HG02973 (cell line): Measurements from ENCODE around the gene CCNT1.
"Not testable (repeated sequence)": the region's sequence is repeated elsewhere in the genome, so short reads cannot be mapped to it uniquely, and the experiment has no call there.

ENCODE experiments used
- ATAC-seq: cut with Tn5 transposase; IDR thresholded peaks from one replicate; pipeline ENCODE4 v1.9.1; 2021; ENCODE audit warnings: moderate library complexity; ENCODE audit not compliant: unreplicated experiment

The CCNT1 gene

DNA sequence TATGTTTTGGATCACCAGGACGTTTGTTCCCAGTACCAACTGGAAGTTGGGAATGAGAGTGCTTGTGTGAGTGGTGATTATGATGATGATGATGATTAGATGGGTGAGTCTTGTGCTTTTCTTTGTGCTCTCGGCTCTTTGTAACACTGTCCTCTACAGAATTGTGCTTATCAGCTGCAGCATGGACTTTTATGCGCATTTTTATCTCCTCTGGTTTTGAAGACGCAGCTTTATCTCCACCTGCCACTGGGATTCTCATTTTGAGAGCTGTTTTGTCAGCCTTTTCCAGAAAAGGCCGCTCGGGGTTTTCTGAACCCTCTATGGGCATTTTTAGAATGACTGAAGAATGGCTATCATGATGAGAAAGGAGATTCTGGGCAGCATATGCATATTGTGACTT is 22.9 kb downstream of the CCNT1 start:
- ATAC-seq, result no peak

DNA sequence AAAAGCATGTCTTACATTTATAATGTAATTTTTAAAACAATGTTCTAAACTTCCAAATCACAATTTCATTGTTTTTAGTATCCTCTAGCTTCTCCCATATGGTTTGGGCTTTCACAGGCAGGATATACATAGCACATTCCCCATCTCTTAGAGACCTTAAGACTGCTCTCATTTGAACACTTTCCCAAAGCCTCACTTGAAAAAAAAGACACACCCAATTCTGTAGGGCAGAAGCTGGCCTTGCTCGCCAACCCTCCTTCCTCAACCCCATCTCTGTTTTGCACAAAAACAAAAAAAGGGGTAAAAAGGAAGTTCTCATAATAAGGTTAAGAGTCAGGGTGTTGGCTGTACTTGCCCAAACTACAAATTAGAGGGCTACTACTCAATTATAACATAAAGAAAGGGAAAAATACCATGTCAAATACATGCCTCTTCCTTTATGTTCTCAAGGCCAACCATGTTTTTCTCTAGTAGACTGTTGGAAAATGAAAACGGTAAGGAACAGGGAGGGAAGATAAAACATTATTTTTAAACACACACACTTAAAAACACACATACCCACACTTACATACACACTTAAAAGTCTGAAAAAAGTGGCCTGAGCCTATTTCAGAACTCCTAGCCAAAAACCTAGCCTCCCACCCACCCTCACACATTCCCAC is 24.6 kb downstream of the CCNT1 start:
- ATAC-seq, result no peak

DNA sequence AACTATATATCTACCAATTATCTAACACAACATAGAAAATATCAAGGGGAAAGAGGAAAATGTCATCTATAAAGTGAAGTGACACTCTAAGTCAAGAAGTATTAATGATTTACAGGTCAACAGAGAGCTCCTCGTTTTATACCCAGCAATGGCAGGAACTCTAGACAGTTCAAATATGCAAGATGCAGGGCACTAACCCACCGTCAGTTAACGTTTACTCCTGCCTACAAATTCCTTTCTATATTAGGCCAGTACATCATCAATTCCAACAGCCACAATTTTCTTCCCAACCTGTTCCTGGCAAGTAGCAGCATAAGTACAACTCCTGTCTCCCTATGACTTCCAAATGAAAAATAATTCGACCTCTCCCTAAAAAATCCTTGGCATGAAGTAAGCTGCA is 25.5 kb downstream of the CCNT1 start:
- ATAC-seq, result no peak

DNA sequence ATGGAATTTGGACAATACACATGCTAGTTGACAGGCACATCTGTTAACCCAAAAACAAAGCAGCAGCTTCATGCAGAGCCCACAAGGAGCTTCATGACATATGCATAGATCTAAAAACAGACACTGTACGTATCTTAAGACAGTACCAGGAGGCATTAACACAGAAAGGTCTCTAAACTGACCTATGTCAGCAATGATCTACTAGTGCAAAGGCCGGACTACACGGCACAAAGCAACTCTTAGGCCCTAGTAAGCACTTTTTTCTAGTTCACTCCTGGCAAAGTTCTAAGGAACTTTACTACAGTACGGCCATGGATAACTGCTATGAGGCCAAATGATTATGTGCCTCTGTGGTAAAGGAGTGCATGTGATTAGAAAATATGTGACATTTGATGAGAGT is 26.1 kb downstream of the CCNT1 start:
- ATAC-seq, result no peak

DNA sequence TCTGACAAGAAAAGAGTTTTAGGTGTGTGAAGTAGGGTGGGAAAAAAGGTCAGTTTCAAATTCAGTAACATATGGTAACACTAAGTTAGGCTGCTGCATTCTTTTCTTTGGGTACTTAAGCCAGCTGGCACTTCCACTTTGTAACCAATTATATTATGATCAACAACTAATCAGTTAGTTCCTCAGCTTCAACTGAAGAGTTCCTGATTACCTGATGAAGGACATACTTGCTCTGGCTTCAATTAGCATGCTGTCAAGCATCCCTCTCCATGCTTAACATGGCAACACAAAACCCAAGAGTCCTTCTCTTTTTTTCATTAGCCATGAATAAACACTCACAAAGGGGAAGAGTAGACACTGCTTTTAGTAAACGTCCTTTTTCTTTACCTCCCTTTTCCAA is 27.7 kb downstream of the CCNT1 start:
- ATAC-seq, result no peak

DNA sequence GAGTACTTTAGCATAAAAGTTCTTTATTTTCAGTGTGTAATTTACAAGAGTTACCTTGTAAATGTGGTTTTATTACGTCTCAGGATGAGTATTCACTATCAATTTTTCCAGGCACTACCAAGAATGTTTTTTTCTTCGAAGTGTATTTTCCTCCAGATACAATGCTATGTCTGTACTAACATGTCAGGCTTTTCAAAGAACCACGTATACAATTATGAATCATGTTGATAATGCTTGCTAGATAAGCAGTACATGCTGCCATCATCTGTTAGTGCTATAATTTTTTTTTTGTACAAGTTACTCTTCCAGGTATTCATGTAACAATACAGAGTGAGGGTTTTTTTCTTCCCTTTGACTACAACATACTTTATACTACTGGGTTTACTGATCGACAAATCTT is 28.9 kb downstream of the CCNT1 start:
- no peak for ATAC-seq

DNA sequence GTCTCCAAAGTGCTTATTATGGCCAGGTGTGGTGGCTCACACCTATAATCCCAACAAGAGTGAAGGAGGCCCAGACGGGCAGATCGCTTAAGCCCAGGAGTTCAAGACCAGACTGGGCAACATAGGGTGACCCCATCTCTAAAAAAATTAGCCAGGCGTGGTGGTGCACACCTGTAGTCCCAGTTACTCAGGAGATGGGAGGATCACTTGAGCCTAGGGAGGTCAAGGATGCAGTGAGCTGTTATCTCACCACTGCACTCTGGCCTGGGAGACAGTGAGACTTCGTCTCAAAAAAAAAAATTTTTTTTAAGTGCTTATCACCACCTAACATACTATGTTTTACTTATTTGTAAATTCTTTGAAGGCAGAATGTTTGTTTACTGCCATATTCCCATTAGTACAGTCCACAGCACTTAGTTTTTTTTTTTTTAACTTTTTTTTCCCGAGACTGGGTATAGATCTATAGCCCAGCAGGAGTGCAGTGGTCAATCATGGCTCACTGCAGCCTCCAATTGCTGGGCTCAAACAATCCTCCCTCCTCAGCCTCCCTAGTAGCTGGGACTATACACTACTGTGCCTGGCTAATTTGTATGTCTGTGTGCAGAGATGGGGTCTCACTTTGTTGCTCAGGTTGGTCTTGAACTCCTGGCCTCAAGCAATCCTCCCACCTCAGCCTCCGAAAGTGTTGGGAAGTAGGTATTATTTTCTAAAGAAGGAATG is 29.7 kb downstream of the CCNT1 start:
- no peak for ATAC-seq

DNA sequence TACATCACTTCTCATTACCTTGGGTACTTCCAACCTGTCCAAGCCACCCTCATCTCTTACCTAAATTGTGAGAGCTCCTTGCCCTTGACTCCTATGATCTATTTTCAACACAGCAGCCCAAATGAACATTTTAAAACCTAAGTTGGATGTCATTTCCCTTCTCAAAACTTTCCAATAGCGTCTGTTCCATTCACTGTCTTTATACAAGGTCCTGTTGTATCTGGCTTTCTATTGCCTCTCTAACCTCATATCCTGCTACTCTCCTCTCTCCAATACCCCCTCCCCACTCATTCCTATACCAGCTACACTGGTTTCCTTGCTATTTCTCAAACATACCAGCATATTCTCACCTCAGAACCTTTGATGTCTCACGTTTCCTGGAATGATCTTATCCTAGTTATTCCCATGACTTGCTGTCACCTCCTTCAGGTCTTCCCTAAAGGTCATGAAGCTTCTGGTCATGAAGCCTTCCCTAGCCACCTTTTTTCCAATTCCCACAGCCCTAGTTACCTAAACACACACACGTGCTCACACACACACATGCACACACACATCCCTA is 30.4 kb downstream of the CCNT1 start:
- ATAC-seq, result no peak

DNA sequence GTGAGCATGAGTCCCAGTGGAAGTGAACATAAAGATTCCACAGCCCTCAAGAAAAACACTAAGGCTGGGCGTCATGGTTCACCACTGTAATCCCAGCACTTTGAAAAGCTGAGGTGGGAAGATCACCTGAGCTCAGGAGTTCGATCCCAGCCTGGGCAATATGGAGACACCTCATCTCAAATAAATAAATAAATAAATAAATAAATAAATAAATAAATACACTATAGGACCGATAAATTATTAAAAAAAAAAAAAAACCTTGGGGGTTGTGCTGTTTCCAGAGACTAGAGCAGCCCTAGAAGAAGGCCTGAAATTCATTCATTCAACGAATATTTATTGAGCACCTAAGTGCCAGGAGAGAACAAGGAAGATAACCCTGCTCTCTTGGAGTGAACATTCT is 33.0 kb downstream of the CCNT1 start:
- no peak for ATAC-seq

DNA sequence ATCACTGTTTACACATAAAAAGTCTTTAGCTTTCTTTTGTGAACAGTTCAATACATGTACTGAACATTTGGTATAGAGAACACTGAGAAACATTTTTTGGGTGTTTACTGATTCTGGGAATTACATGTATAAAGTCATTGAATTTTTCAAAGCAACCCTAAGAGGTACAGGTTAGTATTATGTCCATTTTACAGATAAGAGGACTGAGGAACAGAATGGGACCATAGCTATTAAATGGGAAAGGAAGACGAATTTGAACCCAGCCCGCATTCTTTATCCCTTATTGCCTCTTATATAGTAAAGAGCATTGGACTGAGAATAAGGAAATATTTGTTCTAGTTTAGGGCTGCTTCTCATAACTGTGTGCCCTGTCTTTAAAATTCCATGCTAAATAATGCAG is 33.6 kb downstream of the CCNT1 start:
- no peak for ATAC-seq

DNA sequence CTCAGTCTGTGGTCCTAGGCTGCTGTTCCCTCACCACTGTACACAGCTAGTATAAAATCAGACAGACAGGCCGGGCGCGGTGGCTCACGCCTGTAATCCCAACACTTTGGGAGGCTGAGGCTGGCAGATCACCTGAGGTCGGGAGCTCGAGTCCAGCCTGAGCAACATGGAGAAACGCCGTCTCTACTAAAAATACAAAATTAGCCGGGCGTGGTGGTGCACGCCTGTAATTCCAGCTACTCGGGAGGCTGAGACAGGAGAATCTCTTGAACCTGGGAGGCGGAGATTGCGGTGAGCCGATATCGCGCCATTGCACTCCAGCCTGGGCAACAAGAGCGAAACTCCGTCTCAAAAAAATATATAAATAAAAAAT is 34.0 kb downstream of the CCNT1 start:
- not testable (repeated sequence) for ATAC-seq

DNA sequence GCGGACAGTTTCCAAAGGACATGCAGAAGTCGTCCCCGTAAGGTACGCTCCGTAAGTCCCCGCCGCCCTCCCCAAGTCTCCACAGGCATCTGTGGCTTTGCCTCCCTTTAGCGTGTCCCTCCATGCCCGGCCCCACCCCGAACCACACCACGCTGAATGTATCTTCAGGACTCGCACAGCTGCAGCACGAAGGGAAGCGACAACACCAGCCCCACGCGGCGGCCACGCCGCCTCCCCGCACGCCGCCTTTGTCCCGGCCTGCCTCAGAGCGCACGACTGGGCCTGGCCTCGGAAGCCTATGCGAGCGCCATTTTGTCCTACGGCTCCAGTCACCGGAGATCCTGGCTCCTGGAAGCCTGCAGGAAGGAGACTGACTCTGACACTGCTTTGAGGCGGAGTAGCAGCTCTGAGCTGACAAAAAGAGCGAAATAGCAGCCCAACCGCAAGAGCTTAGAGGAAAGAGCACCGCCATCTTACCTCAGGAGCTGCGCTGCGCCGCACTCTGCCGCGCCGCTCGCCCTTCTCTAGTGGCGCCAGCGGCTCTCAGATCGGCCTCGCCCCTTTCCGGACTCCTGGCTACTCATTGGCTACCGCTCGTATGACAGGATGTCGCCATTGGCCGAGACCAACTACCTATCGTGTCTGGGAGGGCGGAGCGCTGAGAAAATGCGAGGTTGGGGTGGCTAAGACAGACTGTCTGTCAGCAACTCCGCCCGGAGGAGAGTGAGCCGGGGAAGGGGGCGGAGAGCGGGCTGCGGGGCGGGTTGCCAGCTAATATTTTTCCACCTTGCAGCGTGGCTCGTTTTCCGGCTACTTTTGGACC is 34.6 kb downstream of the CCNT1 start, which contains the start of gene KANSL2:
KANSL2 (minus strand) TSS at position 529 of the 823 bp plus-strand sequence. CDS start 606 bp downstream, outside the sequence.
- peak; percentile 98 for ATAC-seq

DNA sequence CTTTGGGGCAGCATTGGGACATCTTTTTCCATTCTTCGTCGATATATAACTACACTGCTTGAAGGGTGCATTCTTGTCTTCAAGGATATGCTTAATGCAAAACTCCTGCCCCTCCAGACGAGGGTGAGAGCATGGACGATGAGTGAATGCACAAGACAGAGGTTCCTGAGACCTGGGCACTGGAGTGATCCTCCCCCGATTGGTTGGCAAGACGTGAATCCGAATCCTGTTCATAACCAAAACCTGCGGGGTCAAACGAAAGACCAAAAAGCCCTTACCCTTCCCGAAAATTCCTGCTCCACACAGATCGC is 35.2 kb downstream of the CCNT1 start:
- no peak for ATAC-seq

DNA sequence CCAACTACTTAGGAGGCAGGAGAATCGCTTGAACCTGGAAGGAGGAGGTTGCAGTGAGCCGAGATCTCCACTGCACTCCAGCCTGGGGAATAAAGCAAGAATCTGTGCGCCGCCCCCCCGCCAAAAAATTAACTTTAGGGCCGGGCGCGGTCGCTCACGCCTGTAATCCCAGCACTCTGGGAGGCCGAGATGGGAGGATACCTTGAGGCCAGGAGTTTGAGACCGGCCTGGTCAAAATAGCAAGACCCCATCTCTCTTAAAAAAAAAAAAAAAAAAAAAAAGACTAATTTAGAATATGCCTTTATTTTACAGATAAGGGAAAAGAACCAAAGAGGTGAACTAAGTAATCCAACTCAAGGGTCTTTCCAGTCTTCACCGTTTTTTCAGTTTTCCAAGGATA is 35.6 kb downstream of the CCNT1 start:
- ATAC-seq, result no peak

DNA sequence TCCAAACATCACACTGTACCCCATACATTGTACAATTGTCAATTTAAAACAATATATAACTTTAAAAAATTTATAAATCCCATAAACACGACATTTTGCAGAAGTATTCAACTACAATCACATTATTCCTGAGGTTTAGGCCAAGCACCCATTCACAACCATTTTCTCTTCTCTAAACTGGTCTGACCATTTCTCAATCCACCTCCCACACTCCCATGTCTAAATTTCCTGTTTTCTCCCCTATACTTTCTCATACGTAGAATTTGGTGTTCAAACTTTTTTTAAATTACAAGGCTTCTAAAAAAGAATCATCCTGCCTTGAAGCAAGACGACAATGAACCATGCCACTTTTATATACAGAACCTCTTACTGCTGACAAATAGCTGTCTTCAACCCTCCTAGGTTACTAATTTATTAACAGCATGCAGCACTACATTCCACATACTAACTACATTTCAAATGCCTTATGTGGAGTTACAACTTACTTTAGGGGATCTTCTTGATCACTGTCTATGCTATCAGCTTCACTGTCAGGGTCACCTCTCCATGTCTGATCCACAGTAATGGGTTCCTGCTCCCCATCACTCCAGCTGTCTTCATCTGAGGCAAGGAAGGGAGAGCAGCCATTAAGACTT is 37.8 kb downstream of the CCNT1 start:
- ATAC-seq, result no peak

DNA sequence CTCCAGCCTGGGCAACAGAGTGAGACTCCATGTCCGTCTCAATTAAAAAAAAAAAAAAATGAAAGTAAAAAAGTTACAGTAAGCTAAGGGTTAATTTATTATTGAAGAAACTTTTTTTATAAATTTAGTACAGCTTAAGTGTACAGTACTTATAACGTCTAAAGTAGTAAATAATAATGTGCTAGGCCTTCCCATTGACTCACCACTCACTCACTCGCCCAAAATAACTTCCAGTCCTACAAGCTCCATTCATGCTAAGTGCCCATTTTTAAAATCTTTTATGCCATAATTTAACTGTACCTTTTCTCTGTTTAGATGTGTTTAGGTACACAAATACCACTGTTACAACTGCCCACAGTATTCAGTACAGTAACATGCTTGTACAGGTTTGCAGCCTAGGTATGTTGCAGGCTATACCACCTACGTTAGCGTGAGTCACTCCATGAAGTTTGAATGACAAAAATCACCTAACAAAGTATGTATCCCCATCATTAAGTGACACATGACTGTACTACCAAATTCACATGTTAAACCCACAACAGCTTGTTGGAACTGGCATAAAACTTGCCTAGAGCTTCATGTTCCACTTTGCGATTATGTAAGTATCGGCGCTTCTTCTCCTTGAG is 45.2 kb downstream of the CCNT1 start:
- no peak for ATAC-seq

DNA sequence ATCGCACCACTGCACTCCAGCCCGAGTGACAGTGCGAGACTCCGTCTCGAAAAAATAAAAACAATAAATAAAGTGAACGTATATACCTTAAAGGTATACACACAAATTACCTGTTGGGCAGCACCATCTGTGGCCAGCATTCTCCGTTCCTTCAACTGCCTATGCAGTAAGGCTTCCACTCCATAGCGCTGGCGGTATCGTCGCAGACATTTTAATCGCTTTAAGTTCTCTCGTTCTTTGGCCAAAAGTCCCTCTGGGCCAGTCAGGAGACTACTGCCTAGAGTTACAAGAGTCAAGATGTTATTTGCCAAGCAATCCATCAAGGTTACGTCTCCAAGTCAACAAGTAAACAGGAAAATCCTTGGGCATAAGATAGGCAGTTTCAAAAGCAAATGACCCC is 47.5 kb downstream of the CCNT1 start:
- ATAC-seq, result no peak

DNA sequence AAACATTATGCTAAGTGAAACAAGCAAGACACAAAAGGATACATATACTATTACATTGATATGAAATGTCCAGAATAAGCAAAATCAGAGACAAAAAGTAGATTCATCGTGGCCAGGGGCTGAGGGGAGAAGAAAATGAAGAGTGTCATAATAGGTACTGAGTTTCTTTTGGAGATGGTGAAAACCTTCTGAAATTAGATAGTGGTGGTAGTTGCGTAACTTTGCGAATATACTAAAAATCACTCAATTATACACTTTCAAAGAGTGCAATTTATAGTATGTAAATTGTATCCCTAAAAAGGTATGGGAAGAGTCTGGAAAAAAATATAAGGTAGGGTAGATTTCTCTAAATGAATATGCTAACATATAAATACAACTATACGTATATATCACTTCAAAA is 56.6 kb downstream of the CCNT1 start:
- ATAC-seq, result no peak

DNA sequence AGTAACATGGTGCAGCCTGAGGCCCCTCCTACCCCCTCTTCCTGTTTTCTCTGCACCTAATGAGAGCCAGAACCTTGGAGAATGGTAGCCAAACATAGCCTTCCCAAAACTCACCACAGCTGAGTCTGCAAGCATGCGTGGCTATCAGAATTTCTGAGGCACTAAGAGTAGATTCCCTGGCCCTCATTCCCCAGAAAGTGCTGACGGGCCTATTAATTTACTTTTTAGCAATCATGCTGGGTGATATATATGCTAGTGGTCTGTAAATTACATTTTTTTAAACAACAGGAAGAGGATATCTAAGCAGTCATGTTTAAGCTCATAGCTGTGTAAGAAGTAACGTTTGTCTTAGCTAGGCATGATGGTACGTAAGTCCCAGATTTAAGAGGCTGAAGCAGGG is 64.8 kb downstream of the CCNT1 start:
- ATAC-seq, result no peak

DNA sequence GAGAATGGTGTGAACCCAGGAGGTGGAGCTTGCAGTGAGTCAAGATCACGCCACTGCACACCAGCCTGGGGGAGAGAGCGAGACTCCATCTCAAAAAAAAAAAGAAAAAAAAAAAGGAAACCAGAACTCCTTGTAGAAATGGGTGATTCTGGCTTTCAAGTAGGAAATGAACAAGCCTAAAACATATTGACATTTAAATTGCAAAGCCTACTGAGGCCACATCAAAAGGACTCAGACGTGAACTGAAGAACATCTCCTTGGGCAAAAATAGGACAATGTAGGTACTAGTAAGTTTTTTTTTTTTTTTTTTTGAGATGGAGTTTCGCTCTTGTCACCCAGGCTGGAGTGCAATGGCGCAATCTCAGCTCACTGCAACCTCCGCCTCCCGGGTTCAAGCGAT is 71.2 kb downstream of the CCNT1 start:
- not testable (repeated sequence) for ATAC-seq

DNA sequence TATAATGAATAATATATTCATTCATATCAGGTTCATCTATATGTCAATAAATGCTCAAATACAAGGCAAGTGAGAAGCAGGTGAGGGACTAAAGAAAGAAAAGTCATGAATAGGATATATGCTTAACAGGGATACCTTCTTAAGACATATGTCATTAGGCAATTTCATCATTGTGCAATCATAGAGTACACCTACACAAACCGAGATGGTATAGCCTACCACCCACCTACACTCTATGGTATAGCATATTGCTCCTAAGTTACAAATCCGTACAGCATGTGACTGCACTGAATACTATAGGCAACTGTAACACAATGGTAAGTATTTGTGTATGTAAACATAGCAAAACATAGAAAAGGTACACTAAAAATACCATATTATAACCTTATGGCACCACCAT is 73.5 kb downstream of the CCNT1 start:
- no peak for ATAC-seq
